ENCODE measurements around the gene TRIO. TPM values are rescaled to one million over a fixed set of nuclear protein-coding genes. Genes with fewer than 3 reads are reported as not detected.

Gene TRIO
- polyA plus RNA-seq, 3 donors = 1.7 to 45.8 (median 2.1) TPM

DNA sequence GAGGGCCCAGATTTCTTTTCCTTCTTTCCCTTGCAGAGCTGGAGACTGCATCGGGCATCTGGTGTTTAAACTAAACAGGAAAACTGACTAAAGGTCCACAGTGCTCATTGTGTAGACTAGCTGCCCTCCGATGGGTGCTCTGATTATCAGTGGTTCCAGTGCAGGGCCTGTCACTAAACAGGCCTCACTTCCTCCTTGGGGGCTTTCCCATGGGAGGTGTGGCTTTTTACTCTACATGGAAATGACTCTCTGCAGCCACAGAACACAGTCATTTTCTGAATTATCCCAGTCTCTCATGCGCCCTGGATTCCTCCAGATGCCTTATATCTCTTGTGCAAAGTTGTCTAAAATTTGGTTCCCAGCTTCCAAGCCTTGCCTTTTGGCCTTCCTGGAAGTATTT is 199.2 kb downstream of the TRIO start:
- H3K27me3 ChIP-seq (ENCODE audit: control insufficient read depth in 2 of 2, insufficient read depth in 2 of 2, low read length in 2 of 2) = no peaks in the 10 kb centered on the region
- peaks cover 39 to 48% of the 10 kb centered on the region in 2 donors for H3K36me3 Mint-ChIP-seq
- no peaks in the 10 kb centered on the region for H4K20me1 ChIP-seq (ENCODE audit: insufficient read depth, low read length)
- H3K4me1 Mint-ChIP-seq = peaks cover 44% of the 10 kb centered on the region
- H3K9me3 ChIP-seq (replicated peaks in 1 of 2; ENCODE audit: control insufficient read depth in 1 of 2, insufficient read depth in 1 of 2, low read length in 2 of 2) = no peaks in the 10 kb centered on the region
- intact Hi-C loops (cut with micrococcal nuclease) = no loop called here
- peak overlapping the region; percentile 77 to 86 for H3K27ac ChIP-seq (ENCODE audit: low read depth in 1 of 2, low read length in 2 of 2)
- peak overlapping the region; percentile 51 to 61 for H3K4me3 Mint-ChIP-seq
- peak overlapping the region; percentile 66 for H3K4me2 ChIP-seq (replicated peaks; ENCODE audit: extremely low read depth, low read length, poor library complexity, severe bottlenecking)
- 14% methylated on average over 2 of the region's 3 CpGs for WGBS (ENCODE audit: insufficient coverage)
- H3K4me1 ChIP-seq (ENCODE audit: control insufficient read depth in 1 of 2, insufficient read depth in 2 of 2, low read length in 2 of 2) = peaks cover 42 to 45% of the 10 kb centered on the region in 2 donors
- no peak overlapping the region for H2AFZ ChIP-seq (ENCODE audit: insufficient read depth, low read depth, low read length, poor library complexity, severe bottlenecking)
- H3K27ac Mint-ChIP-seq = peak overlapping the region; percentile 63 to 97 (median 93)
- peaks cover 9% of the 10 kb centered on the region for H3K79me2 ChIP-seq (ENCODE audit: insufficient read depth, low read length)
- DNase-seq = peak; percentile 57 to 76 (median 65)
- no peaks in the 10 kb centered on the region for H3K9me3 Mint-ChIP-seq
- peaks cover 25 to 54% of the 10 kb centered on the region in 2 donors for H3K36me3 ChIP-seq (replicated peaks in 1 of 2; ENCODE audit: control insufficient read depth in 1 of 2, insufficient read depth in 2 of 2, low read length in 2 of 2)
- TF ChIP-seq, protein P1, sequence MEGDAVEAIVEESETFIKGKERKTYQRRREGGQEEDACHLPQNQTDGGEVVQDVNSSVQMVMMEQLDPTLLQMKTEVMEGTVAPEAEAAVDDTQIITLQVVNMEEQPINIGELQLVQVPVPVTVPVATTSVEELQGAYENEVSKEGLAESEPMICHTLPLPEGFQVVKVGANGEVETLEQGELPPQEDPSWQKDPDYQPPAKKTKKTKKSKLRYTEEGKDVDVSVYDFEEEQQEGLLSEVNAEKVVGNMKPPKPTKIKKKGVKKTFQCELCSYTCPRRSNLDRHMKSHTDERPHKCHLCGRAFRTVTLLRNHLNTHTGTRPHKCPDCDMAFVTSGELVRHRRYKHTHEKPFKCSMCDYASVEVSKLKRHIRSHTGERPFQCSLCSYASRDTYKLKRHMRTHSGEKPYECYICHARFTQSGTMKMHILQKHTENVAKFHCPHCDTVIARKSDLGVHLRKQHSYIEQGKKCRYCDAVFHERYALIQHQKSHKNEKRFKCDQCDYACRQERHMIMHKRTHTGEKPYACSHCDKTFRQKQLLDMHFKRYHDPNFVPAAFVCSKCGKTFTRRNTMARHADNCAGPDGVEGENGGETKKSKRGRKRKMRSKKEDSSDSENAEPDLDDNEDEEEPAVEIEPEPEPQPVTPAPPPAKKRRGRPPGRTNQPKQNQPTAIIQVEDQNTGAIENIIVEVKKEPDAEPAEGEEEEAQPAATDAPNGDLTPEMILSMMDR (IDR thresholded peaks at IDR 0.05) = no peak
- peaks cover 0 to 2% (median 0%) of the 10 kb centered on the region in 3 donors for H3K27me3 Mint-ChIP-seq (ENCODE audit: low read depth in 3 of 3)
- peak overlapping the region; percentile 47 for H3K9ac ChIP-seq (ENCODE audit: insufficient read depth, low read length, poor library complexity, severe bottlenecking)
- peak overlapping the region in 1 of 3 experiments; percentile 47 for H3K4me3 ChIP-seq (replicated peaks in 1 of 3; ENCODE audit: low read depth in 2 of 3, low read length in 3 of 3)

DNA sequence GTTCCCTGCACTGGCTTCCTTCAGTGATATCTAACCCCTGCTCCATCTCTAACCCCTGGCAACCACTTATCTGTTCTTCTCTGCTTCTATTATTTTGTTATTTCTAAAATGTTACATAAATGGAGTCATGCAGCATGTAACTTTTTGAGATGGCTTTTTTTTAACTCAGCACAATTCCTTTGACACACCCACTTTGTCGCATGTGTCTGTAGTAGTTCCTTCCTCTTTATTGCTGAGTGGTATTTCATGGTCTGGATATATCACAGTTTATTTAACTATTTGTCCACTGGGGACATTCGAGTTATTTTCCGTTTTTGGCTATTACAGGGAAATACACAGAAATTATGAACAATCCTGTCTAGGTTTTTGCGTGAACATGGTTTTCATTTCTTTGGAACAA is 200.2 kb downstream of the TRIO start:
- WGBS (ENCODE audit: insufficient coverage) = 100% methylated on average over 1 of the region's 4 CpGs
- Mint-ChIP-seq H3K4me3 (peak overlapping the region; percentile 8 to 43), H3K4me1 (peaks cover 42% of the 10 kb centered on the region), H3K36me3 (peaks cover 30 to 43% of the 10 kb centered on the region in 2 donors), H3K9me3 (no peaks in the 10 kb centered on the region), H3K27me3 (ENCODE audit: low read depth in 3 of 3) (peaks cover 0 to 1% (median 0%) of the 10 kb centered on the region in 3 donors), H3K27ac (peak overlapping the region; percentile 63 to 97 (median 89))
- Histone ChIP-seq H2AFZ (ENCODE audit: insufficient read depth, low read depth, low read length, poor library complexity, severe bottlenecking) (no peak overlapping the region), H3K4me2 (replicated peaks; ENCODE audit: extremely low read depth, low read length, poor library complexity, severe bottlenecking) (peak overlapping the region; percentile 66), H4K20me1 (ENCODE audit: insufficient read depth, low read length) (no peaks in the 10 kb centered on the region), H3K4me1 (ENCODE audit: control insufficient read depth in 1 of 2, insufficient read depth in 2 of 2, low read length in 2 of 2) (peaks cover 41 to 43% of the 10 kb centered on the region in 2 donors), H3K9ac (ENCODE audit: insufficient read depth, low read length, poor library complexity, severe bottlenecking) (no peak overlapping the region), H3K27me3 (ENCODE audit: control insufficient read depth in 2 of 2, insufficient read depth in 2 of 2, low read length in 2 of 2) (no peaks in the 10 kb centered on the region), H3K36me3 (replicated peaks in 1 of 2; ENCODE audit: control insufficient read depth in 1 of 2, insufficient read depth in 2 of 2, low read length in 2 of 2) (peaks cover 14 to 52% of the 10 kb centered on the region in 2 donors), H3K79me2 (ENCODE audit: insufficient read depth, low read length) (peaks cover 9% of the 10 kb centered on the region), H3K27ac (ENCODE audit: low read depth in 1 of 2, low read length in 2 of 2) (peak overlapping the region in 1 of 2 donors; percentile 86), H3K4me3 (replicated peaks in 1 of 3; ENCODE audit: low read depth in 2 of 3, low read length in 3 of 3) (peak overlapping the region in 1 of 3 experiments; percentile 47), H3K9me3 (replicated peaks in 1 of 2; ENCODE audit: control insufficient read depth in 1 of 2, insufficient read depth in 1 of 2, low read length in 2 of 2) (no peaks in the 10 kb centered on the region)
- peak; percentile 42 to 55 (median 44) for DNase-seq
- intact Hi-C loops (cut with micrococcal nuclease) = no loop called here
- TF ChIP-seq, protein P1 (IDR thresholded peaks at IDR 0.05) = no peak

Data from CD14-positive monocyte (primary cell).